Uterus (tissue), 2 donors: ENCODE measurements around the gene SMCO3.

Experiments used
- POLR2A ChIP-seq, 2 donors: fragments of 450-650 bp; IDR thresholded peaks; one replicate each; pipeline ENCODE4 v1.6.1; 2016; ENCODE audit warnings: antibody characterized with exemption in 2 of 2, mild to moderate bottlenecking in 1 of 2, moderate library complexity in 1 of 2
- TF ChIP-seq, protein P1 (sequence below), 4 experiments: fragments of 200-600 bp in 2 of 4; fragments of 450-650 bp in 2 of 4; sonication (generic) in 2 of 4; IDR thresholded peaks; one replicate each; pipeline ENCODE4 v1.5.1; 2016 to 2019; ENCODE audit warnings: antibody characterized with exemption in 4 of 4, mild to moderate bottlenecking in 2 of 4, moderate library complexity in 1 of 4

GRCh38 chr12:14756334-14757143, 57.4 kb downstream of the SMCO3 start:
- TF ChIP-seq, protein P1, sequence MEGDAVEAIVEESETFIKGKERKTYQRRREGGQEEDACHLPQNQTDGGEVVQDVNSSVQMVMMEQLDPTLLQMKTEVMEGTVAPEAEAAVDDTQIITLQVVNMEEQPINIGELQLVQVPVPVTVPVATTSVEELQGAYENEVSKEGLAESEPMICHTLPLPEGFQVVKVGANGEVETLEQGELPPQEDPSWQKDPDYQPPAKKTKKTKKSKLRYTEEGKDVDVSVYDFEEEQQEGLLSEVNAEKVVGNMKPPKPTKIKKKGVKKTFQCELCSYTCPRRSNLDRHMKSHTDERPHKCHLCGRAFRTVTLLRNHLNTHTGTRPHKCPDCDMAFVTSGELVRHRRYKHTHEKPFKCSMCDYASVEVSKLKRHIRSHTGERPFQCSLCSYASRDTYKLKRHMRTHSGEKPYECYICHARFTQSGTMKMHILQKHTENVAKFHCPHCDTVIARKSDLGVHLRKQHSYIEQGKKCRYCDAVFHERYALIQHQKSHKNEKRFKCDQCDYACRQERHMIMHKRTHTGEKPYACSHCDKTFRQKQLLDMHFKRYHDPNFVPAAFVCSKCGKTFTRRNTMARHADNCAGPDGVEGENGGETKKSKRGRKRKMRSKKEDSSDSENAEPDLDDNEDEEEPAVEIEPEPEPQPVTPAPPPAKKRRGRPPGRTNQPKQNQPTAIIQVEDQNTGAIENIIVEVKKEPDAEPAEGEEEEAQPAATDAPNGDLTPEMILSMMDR (IDR thresholded peaks at IDR 0.05) = no peak
- TF ChIP-seq POLR2A (IDR thresholded peaks at IDR 0.05) = no peak
